IMR-90 (cell line): ENCODE results near the gene CDH23.

Source experiments
- CHD1 ChIP-seq: IDR thresholded peaks from 2 replicates; pipeline ENCODE4 v1.6.1; 2012; ENCODE audit warnings: low read depth, low read length, improper control_type of control experiment
- CTCF ChIP-seq: conservative IDR thresholded peaks from 2 replicates; pipeline ENCODE4 v1.5.1; 2012; ENCODE audit warnings: mild to moderate bottlenecking, low read depth, low read length, improper control_type of control experiment
- MAZ ChIP-seq: IDR thresholded peaks from 2 replicates; pipeline ENCODE4 v1.6.1; 2012; ENCODE audit warnings: low read depth, mild to moderate bottlenecking, low read length, improper control_type of control experiment, moderate library complexity, borderline replicate concordance
- MXI1 ChIP-seq: IDR thresholded peaks from 2 replicates; pipeline ENCODE4 v1.6.1; 2012; ENCODE audit warnings: low read depth, mild to moderate bottlenecking, low read length, moderate library complexity, borderline replicate concordance
- POLR2A ChIP-seq: IDR thresholded peaks from 2 replicates; pipeline ENCODE4 v1.6.1; 2012; ENCODE audit warnings: mild to moderate bottlenecking, low read depth, low read length
- RAD21 ChIP-seq: IDR thresholded peaks from 2 replicates; pipeline ENCODE4 v1.6.1; 2012; ENCODE audit warnings: low read length, improper control_type of control experiment
- TF ChIP-seq, protein P1 (sequence below): fragments of 150-350 bp; IDR thresholded peaks from 2 replicates; pipeline ENCODE4 v1.6.1; 2017; ENCODE audit warnings: mild to moderate bottlenecking, antibody characterized with exemption, low read length, low read depth
- TF ChIP-seq, protein P2 (sequence below): fragments of 150-350 bp; IDR thresholded peaks from 2 replicates; pipeline ENCODE4 v1.6.1; 2016; ENCODE audit warnings: low read depth, mild to moderate bottlenecking, low read length, moderate library complexity, borderline replicate concordance

- no peak for TF ChIP-seq MAZ
- TF ChIP-seq POLR2A, result no peak
- no peak for TF ChIP-seq CTCF
- TF ChIP-seq, protein P1, sequence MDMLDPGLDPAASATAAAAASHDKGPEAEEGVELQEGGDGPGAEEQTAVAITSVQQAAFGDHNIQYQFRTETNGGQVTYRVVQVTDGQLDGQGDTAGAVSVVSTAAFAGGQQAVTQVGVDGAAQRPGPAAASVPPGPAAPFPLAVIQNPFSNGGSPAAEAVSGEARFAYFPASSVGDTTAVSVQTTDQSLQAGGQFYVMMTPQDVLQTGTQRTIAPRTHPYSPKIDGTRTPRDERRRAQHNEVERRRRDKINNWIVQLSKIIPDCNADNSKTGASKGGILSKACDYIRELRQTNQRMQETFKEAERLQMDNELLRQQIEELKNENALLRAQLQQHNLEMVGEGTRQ, result no peak
- TF ChIP-seq CHD1, result no peak
- TF ChIP-seq, protein P2, sequence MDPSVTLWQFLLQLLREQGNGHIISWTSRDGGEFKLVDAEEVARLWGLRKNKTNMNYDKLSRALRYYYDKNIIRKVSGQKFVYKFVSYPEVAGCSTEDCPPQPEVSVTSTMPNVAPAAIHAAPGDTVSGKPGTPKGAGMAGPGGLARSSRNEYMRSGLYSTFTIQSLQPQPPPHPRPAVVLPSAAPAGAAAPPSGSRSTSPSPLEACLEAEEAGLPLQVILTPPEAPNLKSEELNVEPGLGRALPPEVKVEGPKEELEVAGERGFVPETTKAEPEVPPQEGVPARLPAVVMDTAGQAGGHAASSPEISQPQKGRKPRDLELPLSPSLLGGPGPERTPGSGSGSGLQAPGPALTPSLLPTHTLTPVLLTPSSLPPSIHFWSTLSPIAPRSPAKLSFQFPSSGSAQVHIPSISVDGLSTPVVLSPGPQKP, result no peak
- TF ChIP-seq RAD21, result no peak
- no peak for TF ChIP-seq MXI1
Observed at GRCh38 chr10:71707240-71707789, 310.6 kb downstream of the CDH23 start.
